Thyroid gland (tissue), 4 donors: ENCODE results near the gene TCL1B. TPM values are rescaled to one million over a fixed set of nuclear protein-coding genes. Genes with fewer than 3 reads are reported as not detected.
"Not testable (repeated sequence)": the region's sequence is repeated elsewhere in the genome, so short reads cannot be mapped to it uniquely, and the experiment has no call there.

ENCODE experiments used
- DNase-seq, 2 donors: peaks; one replicate each; pipeline ENCODE4 v3.0.0-alpha.2; 2019
- H3K27ac ChIP-seq, 3 donors: fragments of 200-600 bp; sonication (generic); 1 replicate in 2 of 3; 2 replicates in 1 of 3; pipeline ENCODE4 v1.5.1; 2016 to 2019; ENCODE audit warnings: mild to moderate bottlenecking in 1 of 3, moderate library complexity in 1 of 3
- H3K27me3 ChIP-seq: fragments of 200-600 bp; sonication (generic); one replicate; pipeline ENCODE4 v1.5.1; 2019
- H3K36me3 ChIP-seq, 2 donors: fragments of 200-600 bp; sonication (generic); one replicate each; pipeline ENCODE4 v1.5.1; 2016 to 2019
- H3K4me1 ChIP-seq, 2 donors: fragments of 200-600 bp; sonication (generic); one replicate each; pipeline ENCODE4 v1.5.1; 2017 to 2019
- H3K4me3 ChIP-seq, 3 donors: fragments of 200-600 bp; sonication (generic); replicated peaks in 1 of 3; 1 replicate in 2 of 3; 2 replicates in 1 of 3; pipeline ENCODE4 v1.5.1; 2016; ENCODE audit warnings: mild to moderate bottlenecking in 1 of 3
- H3K9me3 ChIP-seq: fragments of 200-600 bp; sonication (generic); one replicate; pipeline ENCODE4 v1.5.1; 2017
- CTCF ChIP-seq, 6 experiments: fragments of 200-600 bp in 3 of 6; fragments of 450-650 bp in 3 of 6; sonication (generic) in 3 of 6; IDR thresholded peaks; one replicate each; pipeline ENCODE4 v1.5.1; 2016 to 2019; ENCODE audit warnings: antibody characterized with exemption in 6 of 6, mild to moderate bottlenecking in 2 of 6, inconsistent platforms in 1 of 6, moderate library complexity in 1 of 6
- POLR2A ChIP-seq, 2 donors: fragments of 450-650 bp; IDR thresholded peaks; one replicate each; pipeline ENCODE4 v1.6.1; 2017; ENCODE audit warnings: antibody characterized with exemption in 2 of 2, mild to moderate bottlenecking in 2 of 2, moderate library complexity in 1 of 2
- WGBS, 2 donors: methylation state at CpG; one replicate each; pipeline ENCODE4 v1.1.5; 2017; 5-methylcytosine and 5-hydroxymethylcytosine counted together
- intact Hi-C: fragments of 100-400 bp; cut with DNase I; formaldehyde crosslinking; loops from one replicate; pipeline ENCODE4 v1.15.1; 2023
- total RNA-seq, 4 donors: library from RNA; depleted of rRNA; stranded (reverse); fragments of >200 nt; gene quantifications; one replicate each; pipeline ENCODE4 v1.2.3, GENCODE V29; 2016

TCL1B gene
- total RNA-seq, 4 donors from 2014 or later = not detected

GRCh38 chr14:95722525-95723190 lies 36.4 kb downstream of the TCL1B start:
- no peak for DNase-seq
- 67 to 74% methylated on average over 1 of the region's 1 CpG for WGBS, 2 donors
- TF ChIP-seq CTCF (IDR thresholded peaks at IDR 0.05) (no peak), POLR2A (IDR thresholded peaks at IDR 0.05) (no peak)
- Histone ChIP-seq H3K9me3 (no peaks in the 10 kb centered on the region), H3K36me3 (no peaks in the 10 kb centered on the region), H3K27me3 (no peaks in the 10 kb centered on the region), H3K27ac (no peak overlapping the region), H3K4me3 (no peak overlapping the region), H3K4me1 (no peaks in the 10 kb centered on the region)
- intact Hi-C loops = no loop called here

- 68 to 87% methylated on average over 5 of the region's 5 CpGs for WGBS, 2 donors
- Histone ChIP-seq H3K27me3 (no peaks in the 10 kb centered on the region), H3K9me3 (no peaks in the 10 kb centered on the region), H3K36me3 (no peaks in the 10 kb centered on the region), H3K27ac (no peak overlapping the region), H3K4me1 (no peaks in the 10 kb centered on the region), H3K4me3 (no peak overlapping the region)
- intact Hi-C loops = no loop called here
- TF ChIP-seq CTCF (IDR thresholded peaks at IDR 0.05) (no peak), POLR2A (IDR thresholded peaks at IDR 0.05) (no peak)
- DNase-seq = no peak
Observed at GRCh38 chr14:95725685-95726336, 39.6 kb downstream of the TCL1B start.

- WGBS, 2 donors = 55 to 64% methylated on average over 6 of the region's 6 CpGs
- Histone ChIP-seq H3K4me1 (no peaks in the 10 kb centered on the region), H3K27ac (no peak overlapping the region), H3K36me3 (no peaks in the 10 kb centered on the region), H3K9me3 (no peaks in the 10 kb centered on the region), H3K4me3 (no peak overlapping the region), H3K27me3 (no peaks in the 10 kb centered on the region)
- no peak for DNase-seq
- intact Hi-C loops = no loop called here
- no peak for TF ChIP-seq CTCF (IDR thresholded peaks at IDR 0.05)
- TF ChIP-seq POLR2A (IDR thresholded peaks at IDR 0.05) = no peak
Observed at GRCh38 chr14:95727056-95727700, 41.0 kb downstream of the TCL1B start.

GRCh38 chr14:95729402-95730028 lies 43.3 kb downstream of the TCL1B start:
- H3K27ac ChIP-seq, H3K9me3 ChIP-seq, H3K36me3 ChIP-seq, H3K27me3 ChIP-seq, H3K4me3 ChIP-seq, DNase-seq, H3K4me1 ChIP-seq, intact Hi-C loops: not testable (repeated sequence)
- WGBS, 2 donors = 79 to 89% methylated on average over 8 of the region's 8 CpGs

- no peak for TF ChIP-seq POLR2A (IDR thresholded peaks at IDR 0.05)
- no peak for TF ChIP-seq CTCF (IDR thresholded peaks at IDR 0.05)
- Histone ChIP-seq H3K36me3 (no peaks in the 10 kb centered on the region), H3K9me3 (no peaks in the 10 kb centered on the region), H3K27ac (no peak overlapping the region), H3K4me3 (no peak overlapping the region), H3K4me1 (no peaks in the 10 kb centered on the region), H3K27me3 (no peaks in the 10 kb centered on the region)
- intact Hi-C loops = no loop called here
- 87 to 94% methylated on average over 5 of the region's 5 CpGs for whole genome bisulfite sequencing, 2 donors
- no peak for DNase-seq
Observed at GRCh38 chr14:95730126-95730525, 43.9 kb downstream of the TCL1B start.
